ENCODE measurements around the gene JAG2. TPM values are rescaled to one million over a fixed set of nuclear protein-coding genes. Genes with fewer than 3 reads are reported as not detected.
"Not testable (repeated sequence)": the region's sequence is repeated elsewhere in the genome, so short reads cannot be mapped to it uniquely, and the experiment has no call there.

The JAG2 gene
- polyA plus RNA-seq, 3 donors, result 8.1 to 10.1 (median 8.9) TPM

DNA sequence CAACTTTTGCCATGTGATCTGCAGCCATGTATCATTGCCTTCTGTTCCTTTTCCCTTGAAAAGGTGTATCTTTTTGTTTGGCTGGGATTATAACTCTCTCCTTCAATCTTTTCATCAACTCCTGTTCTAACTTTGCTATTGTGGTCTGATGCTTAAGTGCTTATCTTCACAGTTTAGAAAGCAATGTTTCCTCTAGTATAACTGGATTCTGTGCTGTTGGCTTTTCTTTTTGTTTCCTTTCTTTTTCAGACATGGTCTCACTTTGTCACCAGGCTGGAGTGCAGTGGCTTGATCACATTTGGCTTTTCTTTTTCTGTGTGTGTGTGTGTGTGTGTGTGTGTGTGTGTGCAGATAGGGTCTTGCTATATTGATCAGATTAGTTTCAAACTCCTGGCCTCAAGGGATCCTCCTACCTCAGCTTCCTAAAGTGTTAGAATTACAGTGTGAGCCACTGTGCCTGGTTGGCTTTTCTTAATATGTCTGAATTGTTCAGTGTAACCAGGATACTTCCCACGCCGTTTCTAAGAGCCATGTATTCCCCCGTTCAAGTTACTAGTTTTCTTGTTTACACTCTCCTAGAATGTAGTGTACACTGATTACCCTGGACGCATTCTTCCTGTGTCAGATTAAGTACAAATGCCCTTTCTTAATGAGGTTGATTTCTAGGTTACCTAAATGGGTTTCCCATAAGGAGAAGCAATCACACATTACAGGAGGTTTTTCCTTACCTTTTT lies 35.5 kb downstream of the JAG2 start:
- no peak for DNase-seq (ENCODE audit: extremely low read depth in 1 of 11, low read depth in 9 of 11, low spot score in 4 of 11)

DNA sequence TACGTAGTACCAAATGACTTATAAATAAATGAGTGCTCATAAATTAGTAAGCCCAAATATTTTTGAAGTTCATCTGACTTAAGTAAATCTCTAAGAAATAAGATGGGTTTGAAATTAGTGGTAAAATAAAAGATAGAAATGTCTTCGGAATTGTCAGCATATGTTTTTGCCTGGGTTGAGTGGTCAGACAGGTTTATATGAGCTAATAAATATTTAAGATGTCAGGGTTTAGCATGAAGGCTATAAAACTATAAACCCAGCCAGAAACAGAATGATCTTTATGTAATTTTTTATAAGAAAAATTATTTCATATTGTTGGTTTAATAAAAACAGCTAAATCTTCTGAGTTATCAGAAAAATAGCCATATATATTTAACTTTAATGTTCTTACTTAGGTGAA lies 37.3 kb downstream of the JAG2 start:
- no peak for DNase-seq (ENCODE audit: extremely low read depth in 1 of 11, low read depth in 9 of 11, low spot score in 4 of 11)

DNA sequence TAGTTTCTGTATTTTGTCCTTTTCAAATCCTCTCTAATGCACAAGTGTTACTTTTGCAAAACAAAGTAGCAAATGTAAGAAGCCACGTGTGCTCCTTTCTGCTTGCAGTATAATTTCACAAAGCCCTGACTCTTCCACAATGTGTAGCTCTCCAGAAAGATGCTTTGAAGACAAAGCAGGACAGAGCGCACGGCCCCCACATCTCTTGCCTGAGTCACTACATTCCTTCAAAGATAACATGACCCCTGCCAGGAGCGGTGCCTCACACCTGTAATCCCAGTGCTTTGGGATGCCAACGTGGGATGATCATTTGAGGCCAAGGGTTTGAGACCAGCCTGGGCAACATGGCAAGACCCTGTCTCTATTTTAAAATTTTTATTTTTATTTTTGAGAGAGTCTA lies 40.5 kb downstream of the JAG2 start:
- no peak for DNase-seq (ENCODE audit: extremely low read depth in 1 of 11, low read depth in 9 of 11, low spot score in 4 of 11)

DNA sequence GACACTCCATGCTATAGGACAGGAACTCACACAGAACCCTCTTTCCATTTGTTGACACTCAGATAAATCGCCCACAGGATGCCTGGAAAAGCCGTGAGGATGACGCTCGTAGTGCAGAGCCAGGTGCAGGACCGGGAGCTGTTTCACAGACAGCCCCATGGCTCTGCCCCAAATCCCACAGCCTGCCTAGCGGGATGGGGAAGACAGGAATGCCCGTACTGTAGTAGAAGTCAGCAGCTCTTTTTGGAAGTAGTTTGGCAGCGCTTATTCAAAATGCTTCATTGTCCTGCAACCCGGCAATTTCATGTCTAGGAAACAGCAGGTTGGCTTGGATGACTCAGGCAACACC lies 41.6 kb downstream of the JAG2 start:
- no peak for DNase-seq (ENCODE audit: extremely low read depth in 1 of 11, low read depth in 9 of 11, low spot score in 4 of 11)

DNA sequence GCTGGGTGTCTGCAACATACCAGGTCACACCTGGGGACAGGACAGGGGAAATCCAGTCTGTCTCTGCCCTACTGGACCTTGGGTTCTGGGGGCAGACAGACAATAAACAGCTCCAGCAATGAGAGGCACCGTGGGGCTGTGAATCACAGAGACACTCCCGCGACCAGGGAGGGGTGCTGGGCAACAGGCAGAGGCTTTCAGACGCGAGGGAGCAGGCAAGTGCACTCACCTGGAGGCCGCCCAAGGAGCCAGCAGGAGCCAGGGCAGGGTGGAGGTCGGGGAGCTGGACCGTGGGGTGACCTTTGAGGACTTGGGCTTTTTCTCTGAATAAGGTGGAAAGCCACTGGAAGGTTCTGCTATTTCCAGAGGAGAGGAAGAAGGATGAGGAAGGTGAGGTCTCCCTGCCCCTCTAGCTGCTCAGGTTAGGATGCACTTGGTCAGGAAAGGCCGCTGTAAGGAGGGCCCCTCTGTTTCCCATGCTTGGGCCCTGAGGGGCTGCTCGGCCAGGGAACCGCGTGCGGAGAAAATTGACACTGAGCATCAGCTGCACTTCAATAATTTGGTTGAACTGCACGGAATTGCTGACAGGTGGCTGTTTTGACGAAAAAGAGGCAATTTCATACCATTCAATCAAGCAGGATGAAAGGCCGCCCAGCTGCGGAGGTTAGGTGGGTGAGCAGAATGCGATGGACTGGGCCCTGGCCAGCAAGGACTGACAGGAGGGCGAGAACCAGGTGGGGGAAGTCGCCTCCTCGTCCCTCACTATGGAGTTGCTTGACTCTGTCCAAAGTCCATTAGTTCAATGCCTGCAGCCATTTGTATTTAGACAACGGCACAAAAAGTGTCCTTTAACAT lies 42.2 kb downstream of the JAG2 start:
- DNase-seq (ENCODE audit: extremely low read depth in 1 of 11, low read depth in 9 of 11, low spot score in 4 of 11), result no peak

DNA sequence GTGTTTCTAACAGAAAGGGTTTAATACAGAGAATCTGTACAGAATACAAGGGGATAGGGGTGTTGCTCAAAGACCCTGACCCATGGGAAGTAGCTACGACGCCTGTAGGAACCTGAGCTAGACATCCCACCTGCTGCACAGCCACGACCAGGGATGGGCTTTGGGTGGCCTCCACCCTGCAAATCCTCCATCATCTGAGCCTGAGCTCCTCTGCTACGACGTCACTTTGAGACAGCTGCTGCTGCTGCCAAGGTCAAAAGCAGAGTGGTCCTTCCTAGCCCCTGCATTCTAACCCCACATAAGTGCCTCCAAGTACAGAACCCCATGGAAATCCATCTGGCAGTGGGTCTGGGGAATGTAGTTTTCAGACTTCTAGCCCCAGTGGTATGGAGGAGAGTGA lies 43.8 kb downstream of the JAG2 start:
- no peak for DNase-seq (ENCODE audit: extremely low read depth in 1 of 11, low read depth in 9 of 11, low spot score in 4 of 11)

DNA sequence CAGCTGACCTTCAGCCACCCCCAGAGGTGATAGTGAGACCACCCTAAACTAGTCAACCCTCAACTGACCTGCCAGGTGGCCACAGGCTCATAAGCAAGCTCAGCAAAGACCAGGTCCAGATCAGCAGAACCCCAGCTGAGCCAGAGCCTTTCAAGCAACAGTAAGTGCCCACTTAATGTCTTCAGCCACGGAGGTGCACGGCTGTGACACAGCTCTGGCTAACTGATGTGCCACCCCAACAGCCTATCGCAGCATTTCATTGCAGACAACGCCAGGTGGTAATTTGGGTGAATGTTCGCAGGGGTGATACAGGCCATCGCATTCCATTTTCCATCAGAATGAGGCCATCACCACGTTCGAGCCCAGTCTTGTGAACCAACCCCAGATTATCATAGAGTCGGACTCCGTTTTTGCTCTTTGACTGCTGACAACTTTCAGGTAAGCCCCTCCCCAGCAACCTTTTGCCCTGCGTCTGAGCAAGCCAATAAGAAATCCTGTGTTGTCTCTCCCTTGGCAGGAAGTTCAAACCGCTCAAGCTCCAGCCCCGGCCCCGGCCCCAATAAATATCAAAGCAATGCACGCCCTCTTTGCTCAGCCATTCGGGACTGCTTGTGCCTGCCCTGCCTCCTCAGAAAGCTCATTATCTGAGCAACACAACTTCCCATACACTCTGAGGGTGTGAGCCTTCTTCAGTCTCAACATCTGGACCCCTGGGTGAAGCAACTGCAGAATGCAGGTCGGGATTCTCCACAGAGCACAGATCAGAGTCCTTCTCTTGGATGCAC lies 44.4 kb downstream of the JAG2 start:
- no peak for DNase-seq (ENCODE audit: extremely low read depth in 1 of 11, low read depth in 9 of 11, low spot score in 4 of 11)

DNA sequence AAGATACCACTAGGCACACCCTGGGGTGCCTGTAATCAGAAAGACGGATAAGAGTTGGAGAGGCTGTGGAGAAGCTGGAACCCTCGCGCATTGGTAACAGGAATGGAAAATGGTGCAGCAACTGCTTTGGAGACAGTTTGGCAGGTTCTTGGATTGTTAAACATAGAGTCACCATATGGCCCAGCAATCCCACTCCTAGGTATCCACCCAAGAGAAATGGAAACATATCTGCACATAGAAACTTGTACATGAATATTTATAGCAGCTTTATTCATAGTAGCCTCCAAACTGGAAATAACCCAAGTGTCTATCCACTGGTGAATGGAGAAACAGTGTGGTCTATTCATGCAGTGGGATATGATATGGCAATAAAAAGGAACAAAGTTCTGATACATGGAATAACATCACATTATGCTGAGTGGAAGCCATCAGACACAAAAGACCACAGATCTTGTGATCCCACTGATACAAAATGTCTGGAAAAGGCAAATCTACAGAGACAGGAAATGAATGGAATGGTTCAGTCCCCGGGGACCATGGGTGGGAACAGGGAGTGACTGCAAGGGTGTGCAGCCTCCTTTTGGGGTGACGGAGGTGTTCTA lies 45.4 kb downstream of the JAG2 start:
- DNase-seq (ENCODE audit: extremely low read depth in 1 of 11, low read depth in 9 of 11, low spot score in 4 of 11), result no peak

DNA sequence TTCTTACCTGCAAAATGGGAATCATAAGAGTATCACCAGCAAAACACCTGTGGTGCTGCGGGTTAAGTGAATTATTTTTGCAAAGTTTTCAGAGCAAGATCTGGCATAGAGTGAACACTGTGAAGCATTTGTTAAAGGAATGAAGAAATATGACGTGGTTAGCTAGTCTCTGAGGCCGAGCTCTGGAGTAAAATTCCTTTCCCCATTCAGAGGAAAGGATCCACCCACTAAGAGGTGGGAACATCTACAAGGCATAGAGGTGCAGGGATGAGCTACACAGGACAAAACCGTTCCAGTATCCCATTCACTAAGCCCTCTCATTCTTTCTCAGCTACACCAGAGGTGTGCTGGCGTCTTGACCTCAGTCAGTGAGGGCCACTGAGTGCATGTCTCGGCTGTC lies 48.5 kb downstream of the JAG2 start:
- DNase-seq (ENCODE audit: extremely low read depth in 1 of 11, low read depth in 9 of 11, low spot score in 4 of 11), result no peak

DNA sequence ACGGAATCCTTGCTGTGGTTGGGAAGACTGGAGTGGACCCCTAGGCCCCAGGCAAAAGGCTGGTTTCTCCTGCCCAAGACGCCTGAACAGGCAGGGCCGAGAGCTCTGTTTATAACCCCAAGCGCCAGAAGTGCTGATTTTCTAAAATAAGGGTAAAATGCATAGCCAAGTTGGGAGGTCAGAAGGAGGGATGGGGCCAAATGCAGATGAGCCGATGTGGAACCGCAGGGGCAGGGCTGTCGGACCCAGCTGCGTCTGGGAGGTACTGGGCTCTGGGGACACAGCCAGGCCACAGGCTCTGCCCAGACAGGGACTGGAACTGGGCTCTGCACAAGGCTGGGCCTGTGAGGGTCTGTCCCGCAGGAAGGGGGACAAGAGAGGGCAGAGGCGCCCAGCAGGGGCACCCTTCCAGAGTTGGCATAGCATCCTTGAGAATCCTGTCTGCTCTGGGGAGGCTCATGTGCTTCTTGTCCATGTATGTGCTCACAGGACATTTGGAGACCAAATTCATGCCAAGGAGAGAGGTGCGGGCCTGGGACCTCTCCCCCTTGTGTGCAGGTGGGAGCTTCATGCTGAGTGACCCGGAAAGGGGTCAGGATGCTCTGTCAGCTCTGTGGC lies 49.1 kb downstream of the JAG2 start:
- DNase-seq (ENCODE audit: extremely low read depth in 1 of 11, low read depth in 9 of 11, low spot score in 4 of 11), result no peak

DNA sequence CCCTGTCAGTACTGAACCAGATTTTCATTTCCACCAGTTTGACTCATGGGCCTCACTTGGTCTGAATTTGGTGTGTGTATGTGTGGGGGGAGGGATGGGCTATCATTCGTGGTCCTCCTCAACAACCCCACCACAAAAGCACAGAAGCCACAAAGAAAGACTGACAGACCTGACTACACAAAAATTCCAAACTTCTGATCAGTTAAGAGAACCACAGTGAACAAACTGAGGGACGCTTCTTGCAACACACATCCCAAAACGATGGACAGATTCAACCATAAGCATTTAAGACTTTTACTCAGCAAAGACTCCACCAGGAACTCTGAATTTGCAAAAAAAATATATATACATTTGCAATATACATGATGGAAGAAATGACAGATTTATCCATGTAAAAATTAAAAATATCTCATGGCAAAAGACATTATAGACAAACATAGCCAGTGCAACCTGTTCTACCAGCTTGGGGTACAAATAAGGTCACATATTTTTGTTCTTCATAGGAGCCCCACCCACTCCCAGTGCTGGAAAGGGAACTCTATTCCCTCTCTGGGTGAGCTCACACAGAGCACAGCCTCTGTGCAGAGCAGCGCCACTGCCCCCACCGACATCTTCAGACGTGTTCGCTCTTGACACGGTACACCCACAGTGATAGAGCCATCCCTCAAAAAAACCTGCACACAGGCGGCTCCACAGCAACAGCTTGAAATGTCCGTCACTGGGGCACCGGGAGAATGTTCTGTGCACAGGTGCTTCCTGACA lies 49.7 kb downstream of the JAG2 start:
- DNase-seq (ENCODE audit: extremely low read depth in 1 of 11, low read depth in 9 of 11, low spot score in 4 of 11), result no peak

DNA sequence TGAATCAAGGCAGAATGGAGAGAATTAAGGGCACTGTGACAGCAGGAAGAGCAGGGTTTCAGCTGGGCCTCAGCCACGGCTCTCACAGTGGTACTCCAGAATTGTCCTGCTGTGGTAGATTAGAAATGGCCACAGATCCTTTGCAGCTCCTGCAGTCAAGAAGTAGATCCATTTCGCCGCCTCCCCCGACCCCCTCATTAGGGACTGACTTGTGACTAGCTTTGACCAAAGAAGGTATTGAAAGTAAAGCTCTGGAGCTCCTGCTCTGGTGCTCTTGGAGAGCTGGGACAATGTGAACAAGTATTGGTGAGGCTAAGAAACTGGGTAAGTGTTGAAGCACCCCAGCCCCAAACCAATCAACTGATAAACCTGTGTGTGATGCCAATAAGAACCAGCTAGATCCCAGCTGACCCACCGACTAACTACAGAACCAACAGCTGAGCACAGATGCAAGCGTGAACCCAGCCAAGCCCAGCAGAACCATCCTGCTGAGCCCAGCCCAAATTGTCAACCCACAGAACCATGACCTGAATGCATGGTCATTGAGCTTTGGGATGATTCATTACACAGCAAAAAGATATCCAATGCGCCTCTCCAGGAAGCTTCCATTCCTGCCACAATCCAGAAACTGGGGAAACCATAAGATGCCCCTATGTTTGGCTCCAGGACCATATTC lies 50.7 kb downstream of the JAG2 start:
- DNase-seq (ENCODE audit: extremely low read depth in 1 of 11, low read depth in 9 of 11, low spot score in 4 of 11), result no peak

DNA sequence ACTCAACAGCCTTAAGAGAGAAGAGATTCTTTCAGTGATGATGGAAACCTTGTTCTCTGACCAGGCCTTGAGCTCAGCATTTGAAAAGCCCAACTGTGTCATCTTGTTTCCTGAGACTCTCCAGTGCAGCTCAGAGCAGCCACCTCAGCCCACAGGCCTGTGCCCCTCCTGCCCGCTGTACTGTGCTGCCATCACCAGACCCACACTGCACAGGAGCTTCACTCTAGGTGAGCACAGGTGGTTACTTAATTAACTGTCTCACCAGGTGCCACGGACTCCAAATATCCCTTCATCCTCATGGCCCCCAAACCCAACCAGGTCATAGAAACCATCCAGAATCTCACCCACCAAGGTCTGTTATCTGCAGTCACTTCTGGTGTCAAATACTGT lies 51.3 kb downstream of the JAG2 start:
- DNase-seq (ENCODE audit: extremely low read depth in 1 of 11, low read depth in 9 of 11, low spot score in 4 of 11), result no peak

DNA sequence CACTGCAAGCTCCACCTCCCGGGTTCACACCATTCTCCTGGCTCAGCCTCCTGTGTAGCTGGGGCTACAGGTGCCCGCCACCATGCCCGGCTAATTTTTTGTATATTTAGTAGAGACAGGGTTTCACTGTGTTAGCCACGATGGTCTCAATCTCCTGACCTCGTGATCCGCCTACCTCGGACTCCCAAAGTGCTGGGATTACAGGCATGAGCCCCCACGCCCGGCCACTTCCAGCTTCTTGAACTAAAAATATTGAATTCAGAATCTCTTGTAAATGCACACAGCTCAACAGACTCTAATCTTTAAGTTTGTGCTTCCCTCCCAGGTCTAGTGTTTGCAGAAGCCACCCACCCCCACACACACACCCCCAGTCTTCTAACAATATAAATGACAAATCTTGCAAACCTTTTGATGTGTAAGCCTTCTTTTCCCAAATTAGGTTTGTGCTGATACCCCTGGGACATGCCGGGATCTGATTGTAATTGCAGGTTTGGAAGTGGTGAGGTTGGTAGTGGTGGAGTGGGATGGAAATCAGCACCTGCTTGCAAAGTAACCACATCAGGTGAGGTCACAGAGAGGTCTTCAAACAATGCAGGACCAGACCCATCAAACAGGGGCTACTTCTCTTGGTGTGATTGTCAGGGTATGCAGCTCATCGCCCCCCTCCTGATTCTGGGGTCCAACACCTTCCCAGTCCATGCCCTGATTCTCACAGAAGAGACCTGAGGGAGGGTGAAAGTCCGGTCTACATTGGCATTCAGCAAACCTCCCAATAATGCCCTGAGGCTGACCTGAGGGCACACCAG lies 51.9 kb downstream of the JAG2 start:
- DNase-seq (ENCODE audit: extremely low read depth in 1 of 11, low read depth in 9 of 11, low spot score in 4 of 11), result no peak

DNA sequence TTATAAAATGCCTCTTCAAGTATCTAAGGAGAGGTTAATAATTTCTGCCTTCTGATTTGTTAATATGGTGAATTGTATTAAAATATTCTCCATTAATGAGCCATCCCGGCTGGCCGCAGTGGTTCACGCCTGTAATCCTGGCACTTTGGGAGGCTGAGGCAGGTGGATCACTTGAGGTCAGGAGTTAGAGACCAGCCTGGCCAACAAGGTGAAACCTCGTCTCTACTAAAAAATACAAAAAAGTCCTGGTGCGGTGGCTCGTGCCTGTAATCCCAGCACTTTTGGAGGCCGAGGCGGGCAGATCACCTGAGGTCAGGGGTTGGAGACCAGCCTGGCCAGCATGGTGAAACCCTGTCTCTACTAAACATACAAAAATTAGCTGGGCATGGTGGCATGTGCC lies 59.3 kb downstream of the JAG2 start:
- not testable (repeated sequence) for DNase-seq (ENCODE audit: extremely low read depth in 1 of 11, low read depth in 9 of 11, low spot score in 4 of 11)

DNA sequence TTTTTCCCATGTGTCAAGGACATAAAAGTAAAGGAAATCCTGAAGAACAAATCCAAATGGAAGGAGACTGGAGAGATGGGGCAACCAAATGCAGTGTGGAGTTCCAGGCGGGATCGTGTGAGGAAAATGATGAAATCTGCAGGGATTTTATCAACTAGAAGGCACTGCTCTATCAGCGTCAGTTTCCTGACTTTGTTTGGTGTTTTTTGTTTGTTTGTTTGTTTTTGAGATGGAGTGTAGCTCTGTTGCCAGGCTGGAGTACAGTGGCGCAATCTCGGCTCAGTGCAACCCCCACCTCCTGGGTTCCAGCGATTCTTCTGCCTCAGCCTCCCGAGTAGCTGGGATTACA lies 60.1 kb downstream of the JAG2 start:
- no peak for DNase-seq (ENCODE audit: extremely low read depth in 1 of 11, low read depth in 9 of 11, low spot score in 4 of 11)

DNA sequence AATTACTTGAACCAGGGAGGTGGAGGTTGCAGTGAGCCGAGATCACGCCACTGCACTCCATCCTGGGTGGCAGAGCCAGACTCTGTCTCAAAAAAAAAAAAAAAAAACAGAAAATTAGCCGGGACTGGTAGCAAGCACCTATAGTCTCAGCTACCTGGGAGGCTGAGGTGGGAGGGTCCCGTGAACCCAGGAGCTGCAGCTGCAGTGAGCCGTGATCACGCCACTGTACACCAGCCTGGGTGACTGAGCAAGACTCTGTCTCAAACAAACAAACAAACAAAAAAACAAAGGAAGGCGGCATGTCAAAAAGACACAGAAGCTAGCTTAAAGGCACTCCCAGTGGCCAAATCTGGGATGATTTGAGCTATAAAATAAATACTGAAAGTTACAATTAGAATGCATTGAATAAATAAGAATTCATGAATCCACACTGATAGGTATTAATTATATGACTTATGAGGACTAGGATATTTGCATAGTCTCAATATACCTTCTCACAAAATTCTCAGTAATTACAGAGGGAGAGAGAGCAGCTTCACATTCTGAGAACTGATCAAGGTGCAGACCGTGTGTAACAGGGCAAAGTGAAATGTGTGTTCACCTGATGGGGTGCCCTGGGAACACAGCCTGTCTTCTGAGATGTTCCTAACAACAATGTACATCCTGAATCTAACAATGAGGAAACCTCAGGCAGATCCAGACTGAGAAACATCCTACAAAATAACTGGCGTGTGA lies 60.6 kb downstream of the JAG2 start:
- DNase-seq (ENCODE audit: extremely low read depth in 1 of 11, low read depth in 9 of 11, low spot score in 4 of 11), result no peak

Data from renal cortex interstitium (tissue), 11 donors.